Smooth muscle cell (in vitro differentiated cells): ENCODE results near the gene AP1S3. TPM values are rescaled to one million over a fixed set of nuclear protein-coding genes. Genes with fewer than 3 reads are reported as not detected.

Experiments
- DNase-seq: peaks from one replicate; lab custom pipeline; 2025; ENCODE audit not compliant: unreplicated experiment; lab: John Stamatoyannopoulos, UW
- H2AFZ ChIP-seq: fragments of 200-600 bp; sonication (generic); 2 replicates; pipeline ENCODE4 v1.6.0; 2016; ENCODE audit warnings: antibody characterized with exemption, low read depth, mild to moderate bottlenecking
- H3F3A ChIP-seq: fragments of 200-600 bp; sonication (generic); 2 replicates; pipeline ENCODE4 v1.6.0; 2017; ENCODE audit warnings: antibody characterized with exemption, low read depth
- H3K27ac ChIP-seq: fragments of 200-600 bp; sonication (generic); 2 replicates; pipeline ENCODE4 v1.5.1; 2016; ENCODE audit warnings: low read depth, mild to moderate bottlenecking
- H3K27me3 ChIP-seq: fragments of 200-600 bp; sonication (generic); 2 replicates; pipeline ENCODE4 v1.6.1; 2016; ENCODE audit warnings: low read depth, mild to moderate bottlenecking
- H3K36me3 ChIP-seq: fragments of 200-600 bp; sonication (generic); 2 replicates; pipeline ENCODE4 v1.5.1; 2016; ENCODE audit warnings: low read depth
- H3K4me1 ChIP-seq: fragments of 200-600 bp; sonication (generic); 2 replicates; pipeline ENCODE4 v1.5.1; 2016; ENCODE audit warnings: low read depth
- H3K4me2 ChIP-seq: fragments of 200-600 bp; sonication (generic); 2 replicates; pipeline ENCODE4 v1.6.0; 2016; ENCODE audit warnings: mild to moderate bottlenecking
- H3K4me3 ChIP-seq: fragments of 200-600 bp; sonication (generic); 2 replicates; pipeline ENCODE4 v1.5.1; 2016; ENCODE audit warnings: mild to moderate bottlenecking
- H3K79me2 ChIP-seq: fragments of 200-600 bp; sonication (generic); 2 replicates; pipeline ENCODE4 v1.6.0; 2016; ENCODE audit warnings: low read depth, mild to moderate bottlenecking
- H3K9ac ChIP-seq: fragments of 200-600 bp; sonication (generic); 2 replicates; pipeline ENCODE4 v1.6.0; 2016; ENCODE audit warnings: low read depth
- H3K9me3 ChIP-seq: fragments of 200-600 bp; sonication (generic); replicated peaks from 2 replicates; pipeline ENCODE4 v1.5.1; 2016; ENCODE audit warnings: low read depth
- H4K20me1 ChIP-seq: fragments of 200-600 bp; sonication (generic); 2 replicates; pipeline ENCODE4 v1.6.0; 2016; ENCODE audit warnings: low read depth
- CTCF ChIP-seq: fragments of 200-600 bp; sonication (generic); IDR thresholded peaks from 2 replicates; pipeline ENCODE4 v1.5.1; 2017; ENCODE audit warnings: borderline replicate concordance, mild to moderate bottlenecking, antibody characterized with exemption; ENCODE audit not compliant: insufficient read depth, poor library complexity, severe bottlenecking
- WGBS: methylation state at CpG from one replicate; pipeline ENCODE4 v1.1.7; 2016; ENCODE audit warnings: low lambda C conversion rate; 5-methylcytosine and 5-hydroxymethylcytosine counted together
- polyA plus RNA-seq: library from polyadenylated mRNA; unstranded; fragments of >200 nt; fragmentation: Nextera tagmentation; extraction: Ambion mirVana; gene quantifications from 2 replicates; pipeline ENCODE4 v1.2.1, GENCODE V29; 2016
- total RNA-seq: library from RNA; depleted of rRNA; stranded (reverse); fragments of >200 nt; gene quantifications from 2 replicates; pipeline ENCODE4 v1.2.3, GENCODE V29; 2014

The AP1S3 gene
- total and polyA plus RNA-seq, 2 experiments from 2014 or later, result 1.4 to 11.4 TPM

DNA sequence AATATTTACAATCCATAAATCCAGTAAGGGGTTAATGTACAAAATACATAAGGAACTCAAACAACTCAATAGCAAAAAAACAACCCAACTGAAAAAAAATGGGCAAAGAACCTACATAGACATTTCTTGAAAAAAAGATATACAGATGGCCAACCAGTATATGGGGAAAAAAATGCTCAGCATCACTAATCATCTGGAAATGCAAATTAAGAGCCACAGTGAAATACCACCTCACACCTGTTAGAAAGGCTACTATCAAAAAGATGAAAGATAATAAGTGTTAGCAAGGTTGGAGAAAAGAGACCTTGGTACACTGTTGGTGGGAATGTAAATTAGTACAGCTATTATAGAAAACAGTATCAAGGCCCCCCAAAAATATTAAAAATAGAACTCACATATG, 14.6 kb downstream of the AP1S3 start:
- H3K9ac ChIP-seq, result no peak overlapping the region
- no peak overlapping the region for H3K4me2 ChIP-seq
- no peak overlapping the region for H3K27ac ChIP-seq
- no peaks in the 10 kb centered on the region for H3K36me3 ChIP-seq
- DNase-seq, result no peak
- H3K27me3 ChIP-seq, result no peaks in the 10 kb centered on the region
- H3K4me3 ChIP-seq, result no peak overlapping the region
- no peaks in the 10 kb centered on the region for H3K4me1 ChIP-seq
- H3K79me2 ChIP-seq, result no peaks in the 10 kb centered on the region
- no peaks in the 10 kb centered on the region for H3K9me3 ChIP-seq
- no peaks in the 10 kb centered on the region for H3F3A ChIP-seq
- no peaks in the 10 kb centered on the region for H4K20me1 ChIP-seq
- no peak for TF ChIP-seq CTCF
- H2AFZ ChIP-seq, result no peak overlapping the region

DNA sequence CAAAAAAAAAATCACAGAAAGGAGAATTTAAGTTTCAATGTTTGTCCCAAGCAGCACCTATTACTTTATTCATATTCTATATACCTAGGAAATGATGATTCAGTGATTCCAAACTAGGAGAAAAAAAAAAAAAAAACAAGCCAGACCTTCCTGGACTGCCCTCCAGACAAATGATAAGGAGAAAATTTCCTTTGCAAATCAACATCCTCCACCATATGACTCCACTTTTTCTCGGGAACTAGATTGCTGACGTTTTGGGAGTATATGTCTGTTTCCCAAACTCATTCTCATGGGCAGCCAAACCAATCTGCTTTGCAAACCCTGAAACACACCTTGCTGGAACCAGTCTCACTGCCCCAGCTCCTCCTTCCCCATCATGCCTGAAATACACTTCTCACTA, 16.8 kb downstream of the AP1S3 start:
- Histone ChIP-seq H3K36me3 (no peaks in the 10 kb centered on the region), H3K4me1 (no peaks in the 10 kb centered on the region), H3K9me3 (no peaks in the 10 kb centered on the region), H4K20me1 (no peaks in the 10 kb centered on the region), H3F3A (peaks cover 1% of the 10 kb centered on the region), H3K9ac (no peak overlapping the region), H3K4me3 (no peak overlapping the region), H3K79me2 (no peaks in the 10 kb centered on the region), H3K27ac (no peak overlapping the region), H3K27me3 (no peaks in the 10 kb centered on the region), H3K4me2 (no peak overlapping the region), H2AFZ (no peak overlapping the region)
- no peak for DNase-seq
- WGBS, result 44% methylated on average over 2 of the region's 2 CpGs
- no peak for TF ChIP-seq CTCF

DNA sequence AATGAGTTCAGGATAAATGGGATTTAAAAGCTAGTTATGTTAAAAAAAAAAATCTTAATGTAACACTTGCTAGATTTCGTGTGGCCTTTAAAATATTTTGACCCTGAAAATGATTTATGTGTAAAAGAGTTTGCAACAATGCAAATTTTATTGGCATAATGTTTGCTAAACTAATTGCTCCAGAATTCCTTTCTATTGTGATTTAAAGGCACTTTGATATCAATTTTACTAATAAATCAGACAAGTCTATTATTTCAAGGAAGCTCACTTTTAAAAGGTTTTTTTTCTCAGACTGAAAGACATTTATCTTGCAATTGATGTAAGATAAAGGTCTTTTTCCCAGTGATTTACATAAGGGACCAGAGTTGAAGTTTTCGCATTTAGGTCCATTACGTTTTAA, 17.5 kb downstream of the AP1S3 start:
- H3K4me2 ChIP-seq, result no peak overlapping the region

More for the DNA sequence above, 17.5 kb downstream of the AP1S3 start:
- H3K9me3 ChIP-seq, result no peaks in the 10 kb centered on the region
- no peaks in the 10 kb centered on the region for H3K36me3 ChIP-seq
- H3K79me2 ChIP-seq, result no peaks in the 10 kb centered on the region
- no peak overlapping the region for H2AFZ ChIP-seq
- H3K4me3 ChIP-seq, result no peak overlapping the region
- no peak overlapping the region for H3K27ac ChIP-seq
- no peaks in the 10 kb centered on the region for H4K20me1 ChIP-seq
- no peak for DNase-seq
- TF ChIP-seq CTCF, result no peak
- no peaks in the 10 kb centered on the region for H3K4me1 ChIP-seq
- no peak overlapping the region for H3K9ac ChIP-seq
- H3K27me3 ChIP-seq, result no peaks in the 10 kb centered on the region
- peaks cover 3% of the 10 kb centered on the region for H3F3A ChIP-seq
- 92% methylated on average over 3 of the region's 3 CpGs for WGBS
